Mucosa of stomach (tissue), 1 donor: ENCODE measurements around the gene DMGDH.

ENCODE experiments used
- H3K27me3 ChIP-seq: one replicate; pipeline ENCODE4 v1.7.0; 2013; ENCODE audit warnings: mild to moderate bottlenecking, low read length; ENCODE audit not compliant: control insufficient read depth, insufficient read depth
- H3K36me3 ChIP-seq: one replicate; pipeline ENCODE4 v1.7.0; 2013; ENCODE audit warnings: low read length; ENCODE audit not compliant: control insufficient read depth, insufficient read depth
- H3K4me1 ChIP-seq: one replicate; pipeline ENCODE4 v1.7.0; 2013; ENCODE audit warnings: mild to moderate bottlenecking, low read length; ENCODE audit not compliant: control insufficient read depth, insufficient read depth
- H3K4me3 ChIP-seq: one replicate; pipeline ENCODE4 v1.7.0; 2013; ENCODE audit warnings: low read length
- H3K9ac ChIP-seq: one replicate; pipeline ENCODE4 v1.7.0; 2013; ENCODE audit warnings: mild to moderate bottlenecking, low read length, moderate library complexity
- H3K9me3 ChIP-seq: one replicate; pipeline ENCODE4 v1.7.0; 2013; ENCODE audit warnings: mild to moderate bottlenecking, low read length, moderate library complexity; ENCODE audit not compliant: control insufficient read depth
- donor health status: Pancreatic carcinoma.

The DMGDH gene

DNA sequence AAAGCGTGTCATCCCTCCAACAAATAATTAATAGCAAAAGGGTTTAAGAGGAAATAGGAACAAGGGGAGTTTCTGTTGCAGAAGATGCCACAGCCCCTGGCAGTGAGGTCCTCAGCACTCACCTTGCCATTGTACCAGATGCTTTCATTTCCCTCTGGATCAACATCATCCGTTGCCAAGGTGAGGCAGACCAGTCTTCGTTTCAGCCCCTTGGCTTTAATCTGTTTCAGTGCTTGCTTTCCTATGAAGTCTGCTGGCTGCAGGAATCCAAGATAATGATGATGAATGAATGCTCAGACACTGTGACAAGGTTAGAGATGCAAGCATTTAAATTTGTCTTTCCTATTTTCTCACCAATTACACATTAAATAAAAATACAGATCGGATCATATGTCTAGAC, 64.3 kb downstream of the DMGDH start:
- Histone ChIP-seq H3K36me3 (no peaks in the 10 kb centered on the region), H3K4me3 (no peak overlapping the region), H3K9ac (no peak overlapping the region), H3K27me3 (no peaks in the 10 kb centered on the region), H3K9me3 (no peaks in the 10 kb centered on the region), H3K4me1 (no peaks in the 10 kb centered on the region)

DNA sequence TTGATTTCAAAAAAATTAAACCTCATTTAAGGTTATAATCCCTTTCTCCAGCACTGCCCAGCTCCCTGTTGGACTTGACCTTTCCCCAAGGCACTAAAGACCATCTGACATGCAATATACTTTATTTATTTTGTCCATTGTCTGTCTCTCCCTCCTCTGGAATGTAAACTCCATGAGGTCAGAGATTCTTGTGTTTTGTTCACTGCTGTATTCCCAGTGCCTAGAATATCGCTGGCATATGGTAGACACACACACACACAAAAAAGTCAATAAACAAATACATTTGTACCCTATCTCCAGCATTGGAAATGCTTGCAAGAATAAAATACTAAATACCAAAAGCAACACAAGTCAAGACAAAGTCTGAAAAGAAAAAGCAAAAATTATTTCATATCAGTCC, 67.1 kb downstream of the DMGDH start:
- Histone ChIP-seq H3K36me3 (no peaks in the 10 kb centered on the region), H3K9ac (no peak overlapping the region), H3K4me1 (no peaks in the 10 kb centered on the region)

DNA sequence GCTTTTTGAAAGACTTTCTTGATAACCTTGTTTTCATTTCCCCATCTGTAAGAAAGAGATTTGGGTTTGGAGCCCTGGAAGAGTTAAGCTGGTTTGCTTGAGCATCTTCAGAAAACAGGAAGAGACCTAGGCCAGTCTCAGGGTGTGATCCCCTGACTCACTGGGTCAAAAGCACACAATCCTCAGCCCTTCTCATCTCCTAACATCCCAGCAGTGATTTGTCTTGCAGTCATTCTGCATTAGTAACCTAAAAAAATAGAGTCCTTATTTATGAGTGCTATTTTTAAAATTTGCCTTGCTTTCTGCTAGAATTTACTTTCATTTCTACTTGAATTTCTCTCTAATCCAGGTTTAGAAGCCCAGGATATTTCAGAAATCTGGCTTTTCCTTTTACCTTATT, 68.0 kb downstream of the DMGDH start:
- no peak overlapping the region for H3K9ac ChIP-seq

More for the DNA sequence above, 67.1 kb downstream of the DMGDH start:
- Histone ChIP-seq H3K9me3 (no peaks in the 10 kb centered on the region), H3K4me3 (no peak overlapping the region), H3K27me3 (no peaks in the 10 kb centered on the region)

DNA sequence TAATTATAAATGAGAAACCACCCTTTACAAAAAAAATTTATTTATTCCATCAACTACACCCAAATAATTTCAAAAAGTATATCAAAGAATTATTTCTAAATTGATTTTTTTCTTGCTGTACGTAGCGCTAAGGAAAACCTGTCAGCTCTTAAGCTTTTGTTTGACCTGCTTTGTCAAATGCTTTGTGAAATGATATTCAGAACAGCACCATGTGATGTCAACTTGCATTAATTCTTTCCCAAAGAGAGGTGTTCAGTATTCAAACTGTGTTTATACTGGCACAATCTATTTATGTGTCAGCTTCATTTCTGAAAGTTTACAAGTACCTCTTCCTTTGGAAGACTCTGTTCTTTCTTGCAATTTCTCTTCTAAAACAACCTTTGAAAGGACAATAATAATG, 72.4 kb downstream of the DMGDH start:
- Histone ChIP-seq H3K4me1 (no peaks in the 10 kb centered on the region), H3K36me3 (no peaks in the 10 kb centered on the region)

More for the DNA sequence above, 68.0 kb downstream of the DMGDH start:
- Histone ChIP-seq H3K27me3 (no peaks in the 10 kb centered on the region), H3K4me1 (no peaks in the 10 kb centered on the region), H3K36me3 (no peaks in the 10 kb centered on the region), H3K9me3 (no peaks in the 10 kb centered on the region), H3K4me3 (no peak overlapping the region)

DNA sequence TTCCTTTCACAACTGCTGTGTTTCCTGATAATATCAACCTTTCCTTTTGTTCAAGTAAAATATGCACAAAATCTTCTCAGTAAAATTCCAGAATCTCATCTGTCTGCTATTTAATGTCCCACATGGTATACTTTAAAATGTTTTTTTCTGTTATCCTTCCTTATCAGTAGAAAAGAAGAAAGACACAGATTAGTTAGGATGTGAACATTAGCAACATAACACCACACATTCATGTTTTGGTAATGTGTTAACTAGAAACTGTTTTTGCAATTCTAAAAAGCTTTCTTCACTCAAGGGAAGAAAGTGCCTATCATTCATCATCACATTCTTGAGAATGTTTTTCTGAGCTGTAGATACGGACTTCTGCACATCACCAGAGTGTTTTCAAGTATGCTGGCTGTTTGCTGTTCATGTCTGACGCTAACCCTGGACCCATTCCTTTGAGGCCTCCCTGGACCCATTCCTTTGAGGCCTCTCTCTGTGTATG, 73.9 kb downstream of the DMGDH start:
- no peaks in the 10 kb centered on the region for H3K4me1 ChIP-seq
- no peaks in the 10 kb centered on the region for H3K9me3 ChIP-seq
- no peak overlapping the region for H3K9ac ChIP-seq
- no peaks in the 10 kb centered on the region for H3K36me3 ChIP-seq
- no peaks in the 10 kb centered on the region for H3K27me3 ChIP-seq
- H3K4me3 ChIP-seq: no peak overlapping the region

More for the DNA sequence above, 72.4 kb downstream of the DMGDH start:
- no peaks in the 10 kb centered on the region for H3K27me3 ChIP-seq
- no peak overlapping the region for H3K4me3 ChIP-seq
- H3K9ac ChIP-seq: no peak overlapping the region
- H3K9me3 ChIP-seq: no peaks in the 10 kb centered on the region

DNA sequence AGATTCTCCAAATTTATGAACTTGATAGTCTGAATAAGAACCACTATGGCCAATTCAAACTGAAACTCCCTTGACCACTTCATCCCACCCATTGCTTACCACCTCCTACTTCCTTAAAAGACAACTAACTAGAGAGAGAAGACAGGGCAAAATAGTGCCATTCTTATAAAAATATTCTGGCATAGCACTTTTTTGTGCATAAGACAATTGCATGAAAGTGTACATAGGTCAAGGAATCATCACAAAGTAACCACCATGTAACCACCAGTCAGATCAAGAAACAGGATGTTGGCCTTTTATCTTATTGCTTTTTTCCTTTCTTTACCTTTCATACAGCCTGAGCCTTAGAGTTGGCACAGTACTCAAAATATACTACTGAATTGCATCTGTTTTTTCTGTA, 76.3 kb downstream of the DMGDH start:
- H3K36me3 ChIP-seq: no peaks in the 10 kb centered on the region
- no peaks in the 10 kb centered on the region for H3K4me1 ChIP-seq
- no peak overlapping the region for H3K9ac ChIP-seq
- no peaks in the 10 kb centered on the region for H3K27me3 ChIP-seq
- no peaks in the 10 kb centered on the region for H3K9me3 ChIP-seq
- H3K4me3 ChIP-seq: no peak overlapping the region

DNA sequence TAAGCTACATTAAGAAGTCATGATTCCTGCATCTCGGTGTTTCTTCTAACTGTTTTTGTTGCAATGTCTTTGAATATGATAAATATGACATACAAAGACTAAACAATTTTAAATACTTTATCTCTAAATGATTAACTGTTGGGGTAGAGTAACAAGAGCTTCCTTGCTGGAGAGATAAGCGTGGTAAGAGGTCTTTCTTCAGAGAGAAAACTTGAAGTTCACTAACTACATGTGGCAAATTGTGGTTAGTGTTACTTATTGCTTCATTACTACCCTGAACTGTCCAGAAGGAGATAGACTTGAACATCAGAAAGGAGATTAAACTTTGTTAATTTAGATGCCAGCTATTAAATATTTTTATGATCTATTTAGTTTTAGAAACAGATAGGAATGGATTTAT, 77.3 kb downstream of the DMGDH start:
- H3K36me3 ChIP-seq: no peaks in the 10 kb centered on the region

DNA sequence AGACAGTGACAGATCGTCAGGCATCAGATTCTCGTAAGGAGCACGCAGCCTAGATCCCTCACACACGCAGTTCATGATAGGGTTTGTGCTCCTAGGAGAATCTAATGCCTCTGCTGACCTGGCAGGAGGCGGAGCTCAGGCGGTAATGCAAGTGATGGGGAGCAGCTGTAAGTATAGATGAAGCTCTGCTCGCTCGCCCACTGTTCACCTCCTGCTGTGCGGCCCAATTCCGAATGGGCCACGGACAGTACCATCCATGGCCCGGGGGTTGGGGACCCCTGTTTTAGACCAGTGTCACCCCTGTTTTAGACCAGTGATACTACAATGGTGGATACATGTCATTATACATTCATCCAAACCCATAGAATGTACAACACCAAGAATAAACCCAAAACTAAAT, 80.4 kb downstream of the DMGDH start:
- Histone ChIP-seq H3K4me1 (no peaks in the 10 kb centered on the region), H3K9me3 (no peaks in the 10 kb centered on the region), H3K36me3 (no peaks in the 10 kb centered on the region), H3K9ac (no peak overlapping the region), H3K4me3 (no peak overlapping the region), H3K27me3 (no peaks in the 10 kb centered on the region)

More for the DNA sequence above, 77.3 kb downstream of the DMGDH start:
- Histone ChIP-seq H3K9ac (no peak overlapping the region), H3K4me3 (no peak overlapping the region), H3K9me3 (no peaks in the 10 kb centered on the region), H3K27me3 (no peaks in the 10 kb centered on the region), H3K4me1 (no peaks in the 10 kb centered on the region)

DNA sequence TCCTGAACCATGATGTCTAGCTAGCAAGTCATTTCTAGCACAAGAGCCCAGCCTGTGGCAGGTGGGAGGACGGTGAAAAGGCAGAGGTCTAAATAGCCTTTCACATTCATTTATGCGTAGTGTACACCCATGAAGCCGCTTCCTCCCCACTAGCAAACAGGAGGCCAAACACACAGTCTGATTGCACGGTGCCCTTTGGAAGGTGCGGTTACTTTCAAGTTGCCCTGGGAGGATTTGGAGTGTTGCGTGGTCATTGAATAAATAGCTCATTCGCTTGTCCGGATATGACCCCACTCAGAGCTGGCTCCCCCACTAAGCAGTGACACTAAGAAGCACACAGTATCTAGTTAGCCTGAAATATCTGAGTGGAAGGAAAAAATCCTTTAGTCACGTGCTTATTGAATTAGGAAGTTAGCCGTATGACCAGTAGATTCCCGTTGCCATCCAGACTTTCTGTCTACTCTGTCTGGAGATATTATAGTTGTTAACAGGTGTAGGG, 83.7 kb downstream of the DMGDH start:
- no peaks in the 10 kb centered on the region for H3K9me3 ChIP-seq
- peak overlapping the region; percentile 7 for H3K4me3 ChIP-seq
- no peaks in the 10 kb centered on the region for H3K4me1 ChIP-seq
- H3K36me3 ChIP-seq: no peaks in the 10 kb centered on the region
- no peaks in the 10 kb centered on the region for H3K27me3 ChIP-seq
- peak overlapping the region; percentile 81 for H3K9ac ChIP-seq

DNA sequence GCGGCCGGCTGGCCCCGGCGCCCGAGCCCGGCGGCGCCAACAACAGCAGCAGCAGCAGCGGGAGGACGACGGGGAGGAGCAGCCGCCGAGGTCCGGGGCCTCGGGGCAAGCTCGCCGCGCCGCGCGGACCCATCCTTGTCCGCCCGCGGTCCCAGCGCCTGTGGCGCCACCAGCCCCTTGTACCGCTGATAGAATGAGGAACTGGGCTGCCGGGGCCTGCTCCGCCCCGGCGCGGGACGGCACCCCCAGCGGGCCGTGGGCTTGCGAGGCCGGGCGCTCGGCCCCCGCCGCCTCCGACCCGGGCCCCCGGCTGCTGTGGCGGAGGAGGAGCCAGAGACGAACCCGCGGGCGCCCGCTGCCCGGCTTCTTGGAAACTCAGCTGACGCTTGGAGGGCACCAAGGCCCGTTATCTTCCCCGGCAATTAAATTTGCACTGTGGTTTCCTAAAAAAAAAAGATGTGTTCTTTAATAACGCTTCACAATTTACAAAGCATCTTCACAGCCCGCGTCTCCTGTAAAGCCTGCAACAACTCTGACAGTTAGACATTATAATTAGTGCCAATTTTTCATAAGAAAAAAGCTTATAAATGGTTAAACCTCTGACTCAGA, 84.3 kb downstream of the DMGDH start, which contains the start of gene ARSB:
Gene ARSB (minus strand): TSS at position 195 of the 609 bp plus-strand sequence. CDS start 62 bp downstream, at position 133.
- Histone ChIP-seq H3K36me3 (no peaks in the 10 kb centered on the region), H3K4me1 (no peaks in the 10 kb centered on the region), H3K27me3 (no peaks in the 10 kb centered on the region), H3K4me3 (peak within 1 kb of the TSS; percentile 64), H3K9me3 (no peaks in the 10 kb centered on the region), H3K9ac (peak within 1 kb of the TSS; percentile 81)

DNA sequence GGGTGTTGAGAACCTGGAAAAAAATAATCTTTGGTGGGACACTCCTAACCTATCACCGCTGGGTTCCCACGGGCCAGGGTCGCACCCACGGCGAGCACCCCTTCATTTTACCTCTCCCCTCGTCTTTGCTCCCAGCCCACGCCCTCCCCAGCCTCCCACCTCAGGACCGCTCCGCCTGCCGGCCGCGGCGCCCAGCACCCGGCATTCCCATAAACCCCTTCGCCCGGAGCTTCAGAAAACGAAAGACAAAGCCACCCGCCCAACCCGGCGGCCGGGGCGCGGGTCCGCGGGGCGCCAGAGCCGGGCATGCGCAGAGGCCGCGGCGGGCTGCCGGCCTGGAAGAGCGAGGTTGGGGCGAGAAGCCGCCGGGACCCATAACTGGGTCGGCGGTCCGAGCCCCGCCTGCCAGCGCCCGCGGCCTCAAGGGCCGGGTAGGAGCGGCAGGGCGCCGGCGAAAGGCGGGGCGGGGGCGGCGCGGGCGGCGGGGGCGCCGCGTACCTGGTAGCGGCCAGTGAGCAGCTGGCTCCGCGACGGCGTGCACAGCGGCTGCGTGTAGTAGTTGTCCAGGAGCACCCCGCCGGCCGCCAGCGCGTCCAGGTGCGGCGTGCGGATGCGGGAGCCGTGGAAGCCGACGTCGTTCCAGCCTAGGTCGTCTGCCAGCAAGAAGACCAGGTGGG, 84.9 kb downstream of the DMGDH start:
- Histone ChIP-seq H3K36me3 (no peaks in the 10 kb centered on the region), H3K9ac (peak overlapping the region; percentile 81), H3K27me3 (no peaks in the 10 kb centered on the region), H3K4me3 (peak overlapping the region; percentile 64), H3K9me3 (no peaks in the 10 kb centered on the region), H3K4me1 (no peaks in the 10 kb centered on the region)

DNA sequence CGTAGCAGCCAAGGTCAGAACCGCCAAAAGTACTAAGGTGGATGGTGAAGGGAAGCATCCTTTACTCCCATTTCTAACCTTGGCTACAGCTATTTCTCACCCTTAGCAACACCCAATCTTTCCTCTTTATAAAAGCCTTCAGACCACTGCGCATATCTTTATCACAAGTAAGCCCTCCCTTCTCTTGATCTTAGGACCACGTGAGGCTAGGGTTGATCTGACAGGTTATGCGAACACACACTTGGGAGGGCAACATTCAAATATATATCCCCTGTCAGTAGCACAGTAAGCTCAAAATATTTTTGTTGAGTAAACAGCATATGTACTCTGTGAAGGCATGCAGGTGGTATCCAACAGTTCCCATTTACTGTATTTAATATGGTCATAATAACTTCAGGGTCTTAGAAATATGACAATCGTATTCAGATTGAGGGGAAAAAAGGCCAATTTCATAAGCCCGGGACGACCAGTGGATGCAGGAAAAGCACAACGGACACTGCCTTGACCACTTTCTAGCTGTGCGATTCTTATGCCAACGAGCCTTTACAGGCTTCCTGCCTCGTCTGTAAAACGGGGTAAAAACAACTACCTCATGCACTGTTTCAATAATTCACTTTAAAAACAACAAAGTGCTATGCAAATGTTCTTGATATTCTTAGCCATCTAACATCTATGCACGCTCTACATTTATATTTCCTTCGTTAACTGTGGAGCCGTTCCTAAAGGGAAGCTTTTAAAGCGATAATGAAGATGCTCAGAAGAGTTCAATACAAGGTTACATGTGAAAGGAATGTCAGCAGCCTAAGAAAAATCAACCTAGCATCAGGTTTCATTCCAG, 85.7 kb downstream of the DMGDH start:
- Histone ChIP-seq H3K9ac (peak overlapping the region; percentile 81), H3K4me3 (peak overlapping the region; percentile 64), H3K9me3 (no peaks in the 10 kb centered on the region), H3K4me1 (no peaks in the 10 kb centered on the region), H3K36me3 (no peaks in the 10 kb centered on the region), H3K27me3 (no peaks in the 10 kb centered on the region)
